Smooth muscle cell (in vitro differentiated cells): ENCODE data around the gene TECTA. TPM values are rescaled to one million over a fixed set of nuclear protein-coding genes. Genes with fewer than 3 reads are reported as not detected.
"Not testable (repeated sequence)": the region's sequence is repeated elsewhere in the genome, so short reads cannot be mapped to it uniquely, and the experiment has no call there.

Experiments
- DNase-seq: peaks from one replicate; lab custom pipeline; 2025; ENCODE audit not compliant: unreplicated experiment; lab: John Stamatoyannopoulos, UW
- H2AFZ ChIP-seq: fragments of 200-600 bp; sonication (generic); 2 replicates; pipeline ENCODE4 v1.6.0; 2016; ENCODE audit warnings: antibody characterized with exemption, low read depth, mild to moderate bottlenecking
- H3F3A ChIP-seq: fragments of 200-600 bp; sonication (generic); 2 replicates; pipeline ENCODE4 v1.6.0; 2017; ENCODE audit warnings: antibody characterized with exemption, low read depth
- H3K27ac ChIP-seq: fragments of 200-600 bp; sonication (generic); 2 replicates; pipeline ENCODE4 v1.5.1; 2016; ENCODE audit warnings: low read depth, mild to moderate bottlenecking
- H3K27me3 ChIP-seq: fragments of 200-600 bp; sonication (generic); 2 replicates; pipeline ENCODE4 v1.6.1; 2016; ENCODE audit warnings: low read depth, mild to moderate bottlenecking
- H3K36me3 ChIP-seq: fragments of 200-600 bp; sonication (generic); 2 replicates; pipeline ENCODE4 v1.5.1; 2016; ENCODE audit warnings: low read depth
- H3K4me1 ChIP-seq: fragments of 200-600 bp; sonication (generic); 2 replicates; pipeline ENCODE4 v1.5.1; 2016; ENCODE audit warnings: low read depth
- H3K4me2 ChIP-seq: fragments of 200-600 bp; sonication (generic); 2 replicates; pipeline ENCODE4 v1.6.0; 2016; ENCODE audit warnings: mild to moderate bottlenecking
- H3K4me3 ChIP-seq: fragments of 200-600 bp; sonication (generic); 2 replicates; pipeline ENCODE4 v1.5.1; 2016; ENCODE audit warnings: mild to moderate bottlenecking
- H3K79me2 ChIP-seq: fragments of 200-600 bp; sonication (generic); 2 replicates; pipeline ENCODE4 v1.6.0; 2016; ENCODE audit warnings: low read depth, mild to moderate bottlenecking
- H3K9ac ChIP-seq: fragments of 200-600 bp; sonication (generic); 2 replicates; pipeline ENCODE4 v1.6.0; 2016; ENCODE audit warnings: low read depth
- H3K9me3 ChIP-seq: fragments of 200-600 bp; sonication (generic); replicated peaks from 2 replicates; pipeline ENCODE4 v1.5.1; 2016; ENCODE audit warnings: low read depth
- H4K20me1 ChIP-seq: fragments of 200-600 bp; sonication (generic); 2 replicates; pipeline ENCODE4 v1.6.0; 2016; ENCODE audit warnings: low read depth
- WGBS: methylation state at CpG from one replicate; pipeline ENCODE4 v1.1.7; 2016; ENCODE audit warnings: low lambda C conversion rate; 5-methylcytosine and 5-hydroxymethylcytosine counted together
- polyA plus RNA-seq: library from polyadenylated mRNA; unstranded; fragments of >200 nt; fragmentation: Nextera tagmentation; extraction: Ambion mirVana; gene quantifications from 2 replicates; pipeline ENCODE4 v1.2.1, GENCODE V29; 2016
- total RNA-seq: library from RNA; depleted of rRNA; stranded (reverse); fragments of >200 nt; gene quantifications from 2 replicates; pipeline ENCODE4 v1.2.3, GENCODE V29; 2014
- TF ChIP-seq, protein P1 (sequence below): fragments of 200-600 bp; sonication (generic); IDR thresholded peaks from 2 replicates; pipeline ENCODE4 v1.5.1; 2017; ENCODE audit warnings: borderline replicate concordance, mild to moderate bottlenecking, antibody characterized with exemption; ENCODE audit not compliant: insufficient read depth, poor library complexity, severe bottlenecking

Gene TECTA
- total and polyA plus RNA-seq, 2 experiments from 2014 or later = 0.59 to 1.5 TPM

DNA sequence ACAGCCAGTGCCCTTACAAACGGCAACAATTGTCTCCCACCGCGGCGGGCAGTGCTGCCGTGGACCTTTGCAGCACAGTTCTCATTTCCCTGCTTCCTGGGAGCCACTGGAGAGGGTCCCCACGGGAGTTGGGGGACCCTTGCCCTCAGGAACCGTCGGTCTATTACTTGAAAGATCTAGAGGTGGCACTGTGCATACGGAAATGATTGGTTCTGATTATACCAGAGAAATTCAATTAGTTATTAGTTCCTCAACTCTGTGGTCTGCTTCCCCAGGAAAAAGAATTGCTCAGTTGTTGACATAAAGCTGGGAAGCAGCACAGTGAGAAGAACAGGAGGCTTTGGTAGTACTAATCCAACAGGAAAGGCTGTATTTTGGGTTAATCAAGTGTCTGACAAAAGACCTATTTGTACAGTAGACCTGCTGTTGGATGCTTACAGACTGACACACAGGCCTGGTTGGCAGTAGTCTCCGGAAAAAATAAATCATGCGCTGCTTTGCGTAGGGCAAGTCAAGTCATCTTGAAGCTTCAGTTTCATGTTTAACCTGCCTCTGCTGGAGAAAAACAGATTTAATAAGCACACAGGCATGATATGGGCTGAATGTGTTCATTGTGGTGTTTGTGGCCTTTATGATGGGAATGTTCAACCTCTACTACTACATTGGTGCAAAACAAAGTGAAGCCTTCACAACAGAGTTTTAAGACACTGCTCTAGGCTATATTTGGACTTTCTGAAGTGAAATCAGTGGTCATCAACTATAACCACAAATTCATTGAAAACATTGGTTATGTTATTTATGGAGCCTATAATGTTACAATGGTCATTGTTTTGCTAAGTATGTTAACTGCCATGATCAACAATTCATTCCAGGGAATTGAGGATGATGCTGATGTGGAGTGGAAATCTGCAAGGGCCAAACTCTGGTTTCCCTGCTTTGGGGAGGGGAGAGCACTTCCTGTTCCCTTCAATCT, 136.9 kb downstream of the TECTA start:
- TF ChIP-seq, protein P1, sequence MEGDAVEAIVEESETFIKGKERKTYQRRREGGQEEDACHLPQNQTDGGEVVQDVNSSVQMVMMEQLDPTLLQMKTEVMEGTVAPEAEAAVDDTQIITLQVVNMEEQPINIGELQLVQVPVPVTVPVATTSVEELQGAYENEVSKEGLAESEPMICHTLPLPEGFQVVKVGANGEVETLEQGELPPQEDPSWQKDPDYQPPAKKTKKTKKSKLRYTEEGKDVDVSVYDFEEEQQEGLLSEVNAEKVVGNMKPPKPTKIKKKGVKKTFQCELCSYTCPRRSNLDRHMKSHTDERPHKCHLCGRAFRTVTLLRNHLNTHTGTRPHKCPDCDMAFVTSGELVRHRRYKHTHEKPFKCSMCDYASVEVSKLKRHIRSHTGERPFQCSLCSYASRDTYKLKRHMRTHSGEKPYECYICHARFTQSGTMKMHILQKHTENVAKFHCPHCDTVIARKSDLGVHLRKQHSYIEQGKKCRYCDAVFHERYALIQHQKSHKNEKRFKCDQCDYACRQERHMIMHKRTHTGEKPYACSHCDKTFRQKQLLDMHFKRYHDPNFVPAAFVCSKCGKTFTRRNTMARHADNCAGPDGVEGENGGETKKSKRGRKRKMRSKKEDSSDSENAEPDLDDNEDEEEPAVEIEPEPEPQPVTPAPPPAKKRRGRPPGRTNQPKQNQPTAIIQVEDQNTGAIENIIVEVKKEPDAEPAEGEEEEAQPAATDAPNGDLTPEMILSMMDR = no peak
- Histone ChIP-seq H4K20me1 (no peaks in the 10 kb centered on the region), H3K9me3 (no peaks in the 10 kb centered on the region), H3K36me3 (no peaks in the 10 kb centered on the region), H3K4me1 (peaks cover 54% of the 10 kb centered on the region), H3K79me2 (no peaks in the 10 kb centered on the region), H3K9ac (no peak overlapping the region), H3K4me3 (no peak overlapping the region), H2AFZ (no peak overlapping the region), H3K27me3 (no peaks in the 10 kb centered on the region), H3K4me2 (peak overlapping the region; percentile 28), H3K27ac (peak overlapping the region; percentile 84), H3F3A (peaks cover 10% of the 10 kb centered on the region)
- WGBS = 67% methylated on average over 12 of the region's 12 CpGs
- DNase-seq = no peak

DNA sequence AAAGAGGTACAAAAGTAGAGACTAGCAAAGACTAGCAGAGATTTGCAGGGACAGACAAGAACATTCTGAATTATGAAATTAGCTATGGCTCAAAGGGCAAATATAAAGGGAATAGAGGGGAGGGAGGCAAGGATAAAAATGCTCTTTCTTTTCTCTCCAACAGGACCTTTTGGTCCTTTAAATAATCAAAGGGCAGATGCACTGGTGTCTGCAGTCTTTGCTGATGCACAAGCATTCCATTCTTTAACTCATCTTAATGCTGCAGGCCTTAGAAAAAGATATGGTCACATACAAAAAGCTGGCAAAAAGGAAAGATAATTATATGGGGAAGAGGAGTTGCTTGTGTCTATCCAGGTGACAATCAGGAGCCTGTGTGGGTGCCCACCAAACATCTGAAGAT, 137.9 kb downstream of the TECTA start:
- Histone ChIP-seq H2AFZ (no peak overlapping the region), H4K20me1 (no peaks in the 10 kb centered on the region), H3K9me3 (no peaks in the 10 kb centered on the region), H3F3A (peaks cover 10% of the 10 kb centered on the region), H3K79me2 (no peaks in the 10 kb centered on the region), H3K4me3 (no peak overlapping the region), H3K36me3 (no peaks in the 10 kb centered on the region), H3K27ac (peak overlapping the region; percentile 84), H3K4me2 (peak overlapping the region; percentile 28), H3K27me3 (no peaks in the 10 kb centered on the region), H3K4me1 (peaks cover 54% of the 10 kb centered on the region), H3K9ac (peak overlapping the region; percentile 23)
- DNase-seq = no peak
- TF ChIP-seq, protein P1 = no peak

DNA sequence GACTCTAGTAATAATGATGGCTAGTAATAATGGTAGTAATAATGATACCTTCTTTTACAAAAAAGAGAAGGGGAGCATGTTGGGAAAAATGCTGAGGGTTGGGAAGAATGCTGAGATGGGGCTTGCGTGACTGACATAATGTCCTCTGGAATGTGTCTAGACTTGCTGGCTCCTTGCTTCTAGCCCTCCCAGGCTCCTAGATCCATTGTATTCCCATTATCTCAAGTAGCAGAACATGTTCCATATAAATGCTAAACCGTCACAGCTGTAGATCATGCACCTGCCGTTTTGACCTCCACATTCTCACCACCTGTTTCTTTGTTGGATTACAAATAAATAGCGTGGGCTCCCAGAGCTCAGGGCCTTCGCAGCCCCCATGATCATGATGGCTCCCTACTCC, 139.0 kb downstream of the TECTA start:
- H3K79me2 ChIP-seq, H4K20me1 ChIP-seq, H3K9ac ChIP-seq, H2AFZ ChIP-seq, H3K36me3 ChIP-seq, DNase-seq, H3K27me3 ChIP-seq, H3K9me3 ChIP-seq, H3K4me3 ChIP-seq: not testable (repeated sequence)
- H3K4me2 ChIP-seq = peak overlapping the region; percentile 55
- H3K27ac ChIP-seq = peak overlapping the region; percentile 84
- WGBS = 71% methylated on average over 5 of the region's 5 CpGs
- H3K4me1 ChIP-seq = peaks cover 54% of the 10 kb centered on the region
- peaks cover 10% of the 10 kb centered on the region for H3F3A ChIP-seq

DNA sequence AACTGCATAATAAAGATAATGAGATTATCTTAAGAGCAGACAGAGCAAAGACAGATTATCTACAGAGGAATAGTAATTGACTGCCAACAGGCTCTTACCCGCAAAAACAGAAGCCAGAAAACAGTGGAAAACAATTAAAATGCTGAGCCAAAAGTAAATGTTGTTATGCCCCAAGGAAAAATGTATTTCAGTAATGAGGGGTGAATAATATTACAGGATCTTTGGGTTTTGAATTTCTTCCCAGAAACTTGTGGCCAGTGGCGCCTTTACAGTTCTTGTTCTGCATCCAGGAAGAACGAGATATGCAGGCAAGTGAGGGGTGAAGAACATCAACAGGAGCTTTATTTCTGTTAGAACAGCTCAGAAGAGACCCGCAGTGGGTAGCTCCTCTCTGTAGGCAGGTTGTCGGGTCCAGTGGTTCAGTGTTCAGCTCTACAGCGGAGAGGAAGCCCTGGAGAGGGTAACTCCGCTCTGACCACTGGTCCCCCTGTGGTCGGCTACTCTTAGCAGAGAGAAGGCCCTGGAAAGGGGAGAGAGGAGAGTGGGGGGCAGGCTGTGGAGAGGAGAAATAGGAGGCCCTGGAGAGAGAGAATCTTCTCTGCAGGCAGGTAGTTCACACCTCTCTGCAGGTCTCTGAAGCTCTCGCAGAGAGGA, 139.7 kb downstream of the TECTA start:
- no peak for DNase-seq
- H3K9me3 ChIP-seq = no peaks in the 10 kb centered on the region
- H3K79me2 ChIP-seq = no peaks in the 10 kb centered on the region
- H3K36me3 ChIP-seq = no peaks in the 10 kb centered on the region
- H3K27ac ChIP-seq = peak overlapping the region; percentile 84
- no peak overlapping the region for H2AFZ ChIP-seq
- TF ChIP-seq, protein P1 = no peak
- no peaks in the 10 kb centered on the region for H3K27me3 ChIP-seq
- peak overlapping the region; percentile 55 for H3K4me2 ChIP-seq
- peaks cover 10% of the 10 kb centered on the region for H3F3A ChIP-seq
- WGBS = 74% methylated on average over 9 of the region's 9 CpGs
- H3K4me3 ChIP-seq = no peak overlapping the region
- no peak overlapping the region for H3K9ac ChIP-seq
- no peaks in the 10 kb centered on the region for H4K20me1 ChIP-seq
- H3K4me1 ChIP-seq = peaks cover 47% of the 10 kb centered on the region
